Keratinocyte (primary cell): ENCODE results near the gene GTF2H1.

Experiments
- CTCF ChIP-seq, 3 experiments: IDR thresholded peaks in 1 of 3; conservative IDR thresholded peaks in 1 of 3; optimal IDR thresholded peaks in 1 of 3; 2 replicates in 2 of 3; 3 replicates in 1 of 3; pipeline versions ENCODE3 to v1.5.1; 2011; ENCODE audit warnings: low read length in 3 of 3, mild to moderate bottlenecking in 3 of 3, moderate library complexity in 2 of 3, control low read depth in 1 of 3, inconsistent platforms in 1 of 3; ENCODE audit not compliant: insufficient read depth in 2 of 3; ENCODE audit errors: extremely low read depth in 1 of 3
- EZH2 ChIP-seq: IDR thresholded peaks from one replicate; pipeline ENCODE4 v1.6.1; 2012; ENCODE audit warnings: inconsistent platforms, mild to moderate bottlenecking, low read length, moderate library complexity

GRCh38 chr11:18324381-18324780 is 2.0 kb downstream of the GTF2H1 start:
- TF ChIP-seq CTCF (optimal IDR thresholded peaks at IDR 0.05 in 1 of 3, IDR thresholded peaks at IDR 0.05 in 1 of 3, conservative IDR thresholded peaks at IDR 0.05 in 1 of 3; ENCODE audit: extremely low read depth in 1 of 3, insufficient read depth in 2 of 3, low read length in 3 of 3) (no peak), EZH2 (no peak)
